Osteocyte (in vitro differentiated cells): ENCODE measurements around the gene PLXNA4. TPM values are rescaled to one million over a fixed set of nuclear protein-coding genes. Genes with fewer than 3 reads are reported as not detected.
A peak's percentile ranks its signal among the peaks of the same experiment; 100 is the strongest.

ENCODE experiments used
- DNase-seq: peaks from one replicate; pipeline ENCODE4 v3.0.0; 2021; ENCODE audit warnings: mixed read lengths; ENCODE audit not compliant: unreplicated experiment; ENCODE audit errors: extremely low spot score
- H3K27ac Mint-ChIP-seq: one replicate; pipeline ENCODE4 v1.8.0; 2021; ENCODE audit warnings: mild to moderate bottlenecking, mixed read lengths; ENCODE audit not compliant: unreplicated experiment
- H3K27me3 Mint-ChIP-seq: one replicate; pipeline ENCODE4 v1.8.0; 2021; ENCODE audit warnings: mixed read lengths; ENCODE audit not compliant: unreplicated experiment
- H3K36me3 Mint-ChIP-seq: one replicate; pipeline ENCODE4 v1.8.0; 2021; ENCODE audit warnings: mixed read lengths; ENCODE audit not compliant: unreplicated experiment
- H3K4me1 Mint-ChIP-seq: one replicate; pipeline ENCODE4 v1.8.0; 2021; ENCODE audit warnings: mixed read lengths; ENCODE audit not compliant: unreplicated experiment
- H3K4me3 Mint-ChIP-seq: one replicate; pipeline ENCODE4 v1.8.0; 2021; ENCODE audit warnings: mild to moderate bottlenecking, moderate library complexity, mixed read lengths; ENCODE audit not compliant: unreplicated experiment
- H3K9me3 Mint-ChIP-seq: one replicate; pipeline ENCODE4 v1.8.0; 2021; ENCODE audit warnings: mixed read lengths; ENCODE audit not compliant: unreplicated experiment
- total RNA-seq: library from RNA; stranded (reverse); gene quantifications from 2 replicates; pipeline ENCODE4 v1.2.1, GENCODE V29; 2021
- TF ChIP-seq, protein P1 (sequence below): fragments of 200-600 bp; sonication (generic); IDR thresholded peaks from 2 replicates; pipeline ENCODE4 v1.5.0; 2021; ENCODE audit warnings: antibody characterized with exemption, mild to moderate bottlenecking, moderate library complexity

The PLXNA4 gene
- total RNA-seq, 1 donor from 2014 or later: 59.0 TPM

DNA sequence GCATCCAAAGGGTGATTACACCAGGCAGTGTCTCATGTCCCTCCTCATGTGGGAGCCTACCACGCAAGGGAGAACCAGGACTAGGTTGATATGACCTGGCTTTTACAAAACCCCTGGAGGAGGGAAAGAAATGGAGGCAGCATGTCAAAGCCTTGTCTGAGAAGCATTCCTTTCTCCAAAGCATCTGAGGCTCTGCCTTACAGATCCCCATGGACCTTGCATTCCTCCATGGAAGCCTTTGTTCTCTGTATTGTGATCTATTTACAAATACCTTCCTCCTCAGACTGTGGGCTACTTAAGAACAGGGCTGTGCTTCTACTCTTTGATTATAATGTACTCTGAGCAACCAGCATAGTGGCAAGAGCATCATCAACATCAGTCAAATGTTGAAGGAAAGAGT, 197.0 kb downstream of the PLXNA4 start:
- Mint-ChIP-seq H3K27ac (peak overlapping the region; percentile 34), H3K4me3 (no peak overlapping the region), H3K36me3 (no peaks in the 10 kb centered on the region), H3K27me3 (no peaks in the 10 kb centered on the region), H3K9me3 (no peaks in the 10 kb centered on the region), H3K4me1 (peaks cover 54% of the 10 kb centered on the region)
- TF ChIP-seq, protein P1, sequence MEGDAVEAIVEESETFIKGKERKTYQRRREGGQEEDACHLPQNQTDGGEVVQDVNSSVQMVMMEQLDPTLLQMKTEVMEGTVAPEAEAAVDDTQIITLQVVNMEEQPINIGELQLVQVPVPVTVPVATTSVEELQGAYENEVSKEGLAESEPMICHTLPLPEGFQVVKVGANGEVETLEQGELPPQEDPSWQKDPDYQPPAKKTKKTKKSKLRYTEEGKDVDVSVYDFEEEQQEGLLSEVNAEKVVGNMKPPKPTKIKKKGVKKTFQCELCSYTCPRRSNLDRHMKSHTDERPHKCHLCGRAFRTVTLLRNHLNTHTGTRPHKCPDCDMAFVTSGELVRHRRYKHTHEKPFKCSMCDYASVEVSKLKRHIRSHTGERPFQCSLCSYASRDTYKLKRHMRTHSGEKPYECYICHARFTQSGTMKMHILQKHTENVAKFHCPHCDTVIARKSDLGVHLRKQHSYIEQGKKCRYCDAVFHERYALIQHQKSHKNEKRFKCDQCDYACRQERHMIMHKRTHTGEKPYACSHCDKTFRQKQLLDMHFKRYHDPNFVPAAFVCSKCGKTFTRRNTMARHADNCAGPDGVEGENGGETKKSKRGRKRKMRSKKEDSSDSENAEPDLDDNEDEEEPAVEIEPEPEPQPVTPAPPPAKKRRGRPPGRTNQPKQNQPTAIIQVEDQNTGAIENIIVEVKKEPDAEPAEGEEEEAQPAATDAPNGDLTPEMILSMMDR: no peak
- DNase-seq: no peak

DNA sequence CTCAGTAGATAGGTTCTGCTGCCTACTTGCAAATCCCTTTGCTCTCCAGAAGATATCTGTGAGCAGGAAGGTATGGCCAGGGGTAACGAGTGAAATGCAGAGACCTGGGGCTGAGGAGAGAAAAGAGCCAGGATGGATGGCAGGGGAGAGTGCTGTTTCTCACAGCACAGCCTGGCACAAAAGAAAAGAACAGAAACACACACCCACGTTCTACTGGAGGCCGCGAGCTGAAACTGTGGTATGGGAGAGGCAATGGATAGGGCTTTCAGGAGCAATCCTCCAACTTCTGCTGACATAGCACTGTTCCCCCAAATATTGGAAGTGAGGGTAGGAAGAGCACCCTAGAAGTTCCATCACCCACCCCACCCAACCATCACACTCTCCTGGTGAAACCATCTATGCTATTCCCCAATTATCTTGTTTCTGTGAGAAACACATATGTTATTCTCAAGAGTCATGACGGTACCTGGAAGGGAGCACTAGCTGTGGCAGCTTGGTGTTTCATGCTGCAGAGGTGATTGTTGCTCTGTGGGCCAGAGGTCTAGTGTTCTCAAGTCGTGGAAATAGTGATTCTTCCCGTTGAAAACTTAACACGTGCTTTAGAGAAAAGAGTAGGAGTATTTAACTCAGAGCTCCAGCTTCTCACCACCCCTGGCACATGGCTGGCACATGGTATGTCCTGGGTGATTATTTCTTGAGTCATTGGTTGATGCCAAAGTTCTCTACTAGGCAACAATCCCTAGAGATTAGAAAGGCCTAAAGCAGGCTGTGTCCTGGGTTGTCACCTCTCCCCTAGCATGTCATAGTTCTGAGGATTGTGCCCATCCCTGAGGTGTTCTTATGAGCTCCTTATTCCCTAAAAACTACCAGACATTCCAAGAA, 198.3 kb downstream of the PLXNA4 start:
- no peaks in the 10 kb centered on the region for H3K27me3 Mint-ChIP-seq

DNA sequence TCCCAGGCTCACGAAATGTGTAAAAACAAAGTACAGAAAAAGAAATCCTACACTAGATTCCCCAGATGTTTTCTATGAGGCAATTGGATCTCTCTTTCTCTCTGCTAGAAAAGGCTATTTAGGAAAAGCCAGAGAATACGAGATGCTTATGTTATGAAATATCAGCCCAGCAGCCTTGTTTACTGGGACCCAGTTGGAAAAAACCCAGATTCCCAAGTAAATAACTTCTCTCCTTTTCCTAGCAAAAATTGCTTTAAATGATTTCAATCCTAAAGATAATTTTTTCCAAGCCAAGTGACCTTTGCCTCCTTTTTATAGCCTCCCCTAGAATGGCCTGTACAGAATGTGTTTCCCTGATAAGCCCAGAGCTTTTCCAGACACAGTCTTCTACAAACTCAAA, 199.3 kb downstream of the PLXNA4 start:
- H3K27ac Mint-ChIP-seq: peak overlapping the region; percentile 68
- TF ChIP-seq, protein P1: no peak
- H3K36me3 Mint-ChIP-seq: no peaks in the 10 kb centered on the region
- H3K27me3 Mint-ChIP-seq: no peaks in the 10 kb centered on the region
- H3K4me3 Mint-ChIP-seq: peak overlapping the region; percentile 2
- peaks cover 41% of the 10 kb centered on the region for H3K4me1 Mint-ChIP-seq
- DNase-seq: no peak
- H3K9me3 Mint-ChIP-seq: no peaks in the 10 kb centered on the region

More for the DNA sequence above, 198.3 kb downstream of the PLXNA4 start:
- Mint-ChIP-seq H3K9me3 (no peaks in the 10 kb centered on the region), H3K27ac (no peak overlapping the region), H3K36me3 (no peaks in the 10 kb centered on the region), H3K4me1 (peaks cover 49% of the 10 kb centered on the region), H3K4me3 (no peak overlapping the region)
- TF ChIP-seq, protein P1: no peak
- DNase-seq: no peak

DNA sequence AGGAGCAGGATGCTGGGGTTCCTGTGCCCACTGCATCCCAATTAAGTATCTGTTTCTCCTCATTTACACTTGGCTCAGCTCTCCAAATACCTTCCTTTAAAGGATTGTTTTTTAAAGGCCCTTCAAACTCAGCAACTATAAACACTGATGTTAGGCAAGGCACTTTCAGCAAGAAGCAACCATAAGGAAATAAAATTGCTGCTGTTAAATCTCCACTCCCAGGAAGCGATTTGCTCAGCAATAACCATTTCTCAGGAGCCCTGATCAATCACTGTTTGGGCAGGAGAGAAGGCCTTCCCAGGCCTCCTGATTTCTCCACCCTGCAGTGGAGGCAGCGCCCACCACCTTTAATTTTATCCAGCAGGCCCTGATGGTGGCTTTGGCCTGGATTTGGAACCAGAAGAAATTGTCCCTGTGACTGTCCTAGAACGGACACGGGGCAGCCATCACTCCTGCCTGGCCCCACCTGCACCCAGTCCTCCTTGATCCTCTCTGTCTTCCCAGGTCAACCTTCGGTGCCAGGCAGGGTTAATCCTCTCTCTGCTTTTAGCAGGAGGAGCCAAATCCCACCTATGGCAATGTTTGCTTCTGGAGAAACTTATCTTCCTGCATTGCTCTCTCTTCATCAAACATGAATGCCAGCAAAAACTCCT, 199.8 kb downstream of the PLXNA4 start:
- H3K27me3 Mint-ChIP-seq: no peaks in the 10 kb centered on the region
- H3K9me3 Mint-ChIP-seq: no peaks in the 10 kb centered on the region
- H3K4me3 Mint-ChIP-seq: peak overlapping the region; percentile 2
- DNase-seq: no peak
- H3K36me3 Mint-ChIP-seq: no peaks in the 10 kb centered on the region
- TF ChIP-seq, protein P1: no peak
- peaks cover 36% of the 10 kb centered on the region for H3K4me1 Mint-ChIP-seq
- H3K27ac Mint-ChIP-seq: peak overlapping the region; percentile 68

DNA sequence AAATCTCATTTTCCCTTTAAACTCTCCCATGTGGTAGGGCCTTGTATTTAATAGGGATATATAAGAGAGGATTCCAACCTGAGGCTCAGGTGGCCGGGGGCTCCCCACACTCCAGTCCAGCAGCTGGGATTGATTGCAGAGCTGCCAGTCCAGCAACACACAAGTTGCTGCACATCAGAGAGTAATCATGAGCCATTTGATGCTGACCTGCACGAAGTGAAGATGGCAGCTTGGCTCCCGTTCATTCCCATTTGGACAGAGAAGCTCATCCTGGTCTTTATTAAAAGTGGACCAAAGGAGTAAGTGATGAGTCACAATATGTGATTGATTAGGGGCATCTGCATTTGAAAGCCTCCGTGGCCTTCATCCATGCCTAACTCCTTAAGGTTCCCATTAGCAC, 202.4 kb downstream of the PLXNA4 start:
- Mint-ChIP-seq H3K27ac (no peak overlapping the region), H3K27me3 (no peaks in the 10 kb centered on the region), H3K9me3 (no peaks in the 10 kb centered on the region), H3K4me1 (peaks cover 16% of the 10 kb centered on the region), H3K36me3 (no peaks in the 10 kb centered on the region), H3K4me3 (no peak overlapping the region)
- TF ChIP-seq, protein P1: no peak
- DNase-seq: no peak
